ENCODE data around the gene PLAAT2. TPM values are rescaled to one million over a fixed set of nuclear protein-coding genes. Genes with fewer than 3 reads are reported as not detected.

The PLAAT2 gene
- total RNA-seq, 4 donors from 2014 or later, result not detected

DNA sequence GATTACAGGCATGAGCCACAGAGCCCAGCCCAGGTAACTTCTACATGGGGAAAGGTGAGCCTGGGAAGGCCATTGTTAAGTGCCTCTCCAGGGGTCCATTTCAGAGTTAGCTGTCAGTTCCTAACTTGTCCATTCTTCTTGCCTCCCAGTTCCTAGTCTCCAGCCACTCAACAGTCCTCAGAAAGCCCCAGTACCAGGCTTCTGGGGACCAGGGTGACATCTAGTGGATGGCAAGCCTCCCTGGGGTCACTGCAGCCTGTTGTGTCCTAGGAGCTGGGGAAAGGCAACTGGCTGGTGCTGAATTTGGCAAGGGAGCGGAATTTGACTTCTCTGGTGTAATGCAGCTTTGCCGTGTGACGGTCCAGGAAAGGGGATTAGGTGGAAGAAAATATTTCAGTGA lies 55.2 kb downstream of the PLAAT2 start:
- no peak for DNase-seq (ENCODE audit: extremely low spot score)
- H3K36me3 ChIP-seq, result no peaks in the 10 kb centered on the region
- H3K27me3 ChIP-seq, result no peaks in the 10 kb centered on the region
- peaks cover 17 to 34% (median 18%) of the 10 kb centered on the region in 4 donors for H3K4me1 ChIP-seq
- H3K27ac ChIP-seq (replicated peaks in 1 of 4), result no peak overlapping the region
- no peaks in the 10 kb centered on the region for H3K9me3 ChIP-seq
- H3K4me3 ChIP-seq, result no peak overlapping the region
- no peak for TF ChIP-seq POLR2A (IDR thresholded peaks at IDR 0.05; ENCODE audit: low read depth)
- TF ChIP-seq, protein P1, sequence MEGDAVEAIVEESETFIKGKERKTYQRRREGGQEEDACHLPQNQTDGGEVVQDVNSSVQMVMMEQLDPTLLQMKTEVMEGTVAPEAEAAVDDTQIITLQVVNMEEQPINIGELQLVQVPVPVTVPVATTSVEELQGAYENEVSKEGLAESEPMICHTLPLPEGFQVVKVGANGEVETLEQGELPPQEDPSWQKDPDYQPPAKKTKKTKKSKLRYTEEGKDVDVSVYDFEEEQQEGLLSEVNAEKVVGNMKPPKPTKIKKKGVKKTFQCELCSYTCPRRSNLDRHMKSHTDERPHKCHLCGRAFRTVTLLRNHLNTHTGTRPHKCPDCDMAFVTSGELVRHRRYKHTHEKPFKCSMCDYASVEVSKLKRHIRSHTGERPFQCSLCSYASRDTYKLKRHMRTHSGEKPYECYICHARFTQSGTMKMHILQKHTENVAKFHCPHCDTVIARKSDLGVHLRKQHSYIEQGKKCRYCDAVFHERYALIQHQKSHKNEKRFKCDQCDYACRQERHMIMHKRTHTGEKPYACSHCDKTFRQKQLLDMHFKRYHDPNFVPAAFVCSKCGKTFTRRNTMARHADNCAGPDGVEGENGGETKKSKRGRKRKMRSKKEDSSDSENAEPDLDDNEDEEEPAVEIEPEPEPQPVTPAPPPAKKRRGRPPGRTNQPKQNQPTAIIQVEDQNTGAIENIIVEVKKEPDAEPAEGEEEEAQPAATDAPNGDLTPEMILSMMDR (IDR thresholded peaks at IDR 0.05), result peak; percentile 21 to 32 (median 26)
- TF ChIP-seq POLR2AphosphoS5 (IDR thresholded peaks at IDR 0.05), result no peak
- intact Hi-C loops (cut with DNase I), result no loop called here
- WGBS, result 72% methylated on average over 3 of the region's 3 CpGs

- no peaks in the 10 kb centered on the region for H3K27me3 ChIP-seq
- H3K27ac ChIP-seq (replicated peaks in 1 of 4), result no peak overlapping the region
- no peak for DNase-seq (ENCODE audit: extremely low spot score)
- H3K4me3 ChIP-seq, result no peak overlapping the region
- intact Hi-C loops (cut with DNase I), result no loop called here
- peaks cover 17 to 34% (median 18%) of the 10 kb centered on the region in 4 donors for H3K4me1 ChIP-seq
- TF ChIP-seq POLR2A (IDR thresholded peaks at IDR 0.05; ENCODE audit: low read depth) (no peak), EP300 (IDR thresholded peaks at IDR 0.05) (no peak), POLR2AphosphoS5 (IDR thresholded peaks at IDR 0.05) (no peak)
- TF ChIP-seq, protein P1 (IDR thresholded peaks at IDR 0.05), result no peak
- H3K36me3 ChIP-seq, result no peaks in the 10 kb centered on the region
- no peaks in the 10 kb centered on the region for H3K9me3 ChIP-seq
- WGBS, result 83% methylated on average over 2 of the region's 2 CpGs
Observed at GRCh38 chr11:63507511-63507910, 55.7 kb downstream of the PLAAT2 start.

GRCh38 chr11:63506876-63507275 lies 56.3 kb downstream of the PLAAT2 start:
- no peaks in the 10 kb centered on the region for H3K9me3 ChIP-seq
- H3K27ac ChIP-seq (replicated peaks in 1 of 4), result no peak overlapping the region
- DNase-seq (ENCODE audit: extremely low spot score), result no peak
- TF ChIP-seq POLR2A (IDR thresholded peaks at IDR 0.05; ENCODE audit: low read depth), result no peak
- TF ChIP-seq, protein P1 (IDR thresholded peaks at IDR 0.05), result no peak
- no peak overlapping the region for H3K4me3 ChIP-seq
- no CpG with 5 or more reads among the region's 2 CpGs for WGBS
- H3K4me1 ChIP-seq, result peaks cover 17 to 34% (median 18%) of the 10 kb centered on the region in 4 donors
- intact Hi-C loops (cut with DNase I), result no loop called here
- H3K36me3 ChIP-seq, result no peaks in the 10 kb centered on the region
- H3K27me3 ChIP-seq, result no peaks in the 10 kb centered on the region

- Histone ChIP-seq H3K27me3 (no peaks in the 10 kb centered on the region), H3K4me3 (no peak within 1 kb of the TSS), H3K9me3 (no peaks in the 10 kb centered on the region), H3K36me3 (no peaks in the 10 kb centered on the region), H3K27ac (replicated peaks in 1 of 4) (no peak within 1 kb of the TSS), H3K4me1 (peaks cover 16 to 31% (median 17%) of the 10 kb centered on the region in 4 donors)
- no peak for DNase-seq (ENCODE audit: extremely low spot score)
- TF ChIP-seq POLR2A (IDR thresholded peaks at IDR 0.05; ENCODE audit: low read depth) (no peak), EP300 (IDR thresholded peaks at IDR 0.05) (no peak), POLR2AphosphoS5 (IDR thresholded peaks at IDR 0.05) (no peak)
- TF ChIP-seq, protein P1 (IDR thresholded peaks at IDR 0.05), result no peak
- WGBS, result 63% methylated on average over 13 of the region's 15 CpGs
- intact Hi-C loops (cut with DNase I), result no loop called here
Observed at GRCh38 chr11:63505857-63506528, 57.2 kb downstream of the PLAAT2 start, which contains the start of gene LGALS12. Gene LGALS12, plus strand, starts transcription at chr11:63506084. Its CDS starts 375 bp downstream, at chr11:63506459.
